ENCODE measurements around the gene DENND6B.

DNA sequence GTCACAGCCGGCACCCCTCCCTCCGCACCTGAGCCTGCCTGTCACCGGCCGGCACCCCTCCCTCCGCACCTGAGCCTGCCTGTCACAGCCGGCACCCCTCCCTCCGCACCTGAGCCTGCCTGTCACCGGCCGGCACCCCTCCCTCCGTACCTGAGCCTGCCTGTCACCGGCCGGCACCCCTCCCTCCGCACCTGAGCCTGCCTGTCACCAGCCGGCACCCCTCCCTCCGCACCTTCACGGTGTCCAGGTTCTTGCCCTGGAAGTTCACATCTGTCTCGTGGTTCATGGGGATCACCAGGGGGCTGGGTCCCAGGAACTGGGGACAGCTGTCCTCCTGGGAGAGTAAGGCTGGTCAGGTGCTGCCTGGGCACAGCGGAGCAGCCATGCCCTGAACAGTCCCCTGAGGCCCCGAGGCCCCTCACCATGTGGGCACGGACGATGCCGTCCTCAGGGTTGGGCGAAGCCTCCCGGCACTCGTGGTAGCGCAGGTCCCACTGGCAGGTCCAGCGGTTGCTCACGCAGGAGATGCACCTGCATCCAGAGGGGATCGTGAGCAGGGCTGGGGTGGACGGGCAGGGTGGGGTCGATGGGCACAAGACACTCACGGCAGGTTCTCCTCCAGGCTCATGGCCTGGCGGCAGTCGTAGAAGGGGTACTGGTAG lies 41.1 kb downstream of the DENND6B start:
- TF ChIP-seq EZH2 (IDR thresholded peaks at IDR 0.05): no peak
- TF ChIP-seq, protein P1, sequence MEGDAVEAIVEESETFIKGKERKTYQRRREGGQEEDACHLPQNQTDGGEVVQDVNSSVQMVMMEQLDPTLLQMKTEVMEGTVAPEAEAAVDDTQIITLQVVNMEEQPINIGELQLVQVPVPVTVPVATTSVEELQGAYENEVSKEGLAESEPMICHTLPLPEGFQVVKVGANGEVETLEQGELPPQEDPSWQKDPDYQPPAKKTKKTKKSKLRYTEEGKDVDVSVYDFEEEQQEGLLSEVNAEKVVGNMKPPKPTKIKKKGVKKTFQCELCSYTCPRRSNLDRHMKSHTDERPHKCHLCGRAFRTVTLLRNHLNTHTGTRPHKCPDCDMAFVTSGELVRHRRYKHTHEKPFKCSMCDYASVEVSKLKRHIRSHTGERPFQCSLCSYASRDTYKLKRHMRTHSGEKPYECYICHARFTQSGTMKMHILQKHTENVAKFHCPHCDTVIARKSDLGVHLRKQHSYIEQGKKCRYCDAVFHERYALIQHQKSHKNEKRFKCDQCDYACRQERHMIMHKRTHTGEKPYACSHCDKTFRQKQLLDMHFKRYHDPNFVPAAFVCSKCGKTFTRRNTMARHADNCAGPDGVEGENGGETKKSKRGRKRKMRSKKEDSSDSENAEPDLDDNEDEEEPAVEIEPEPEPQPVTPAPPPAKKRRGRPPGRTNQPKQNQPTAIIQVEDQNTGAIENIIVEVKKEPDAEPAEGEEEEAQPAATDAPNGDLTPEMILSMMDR (IDR thresholded peaks at IDR 0.05 in 2 of 3, conservative IDR thresholded peaks at IDR 0.05 in 1 of 3; ENCODE audit: borderline replicate concordance in 1 of 3, insufficient read depth in 1 of 3, low read depth in 2 of 3, low read length in 2 of 3): no peak
- no peak for TF ChIP-seq EZH2phosphoT487 (IDR thresholded peaks at IDR 0.05; ENCODE audit: borderline replicate concordance)
- TF ChIP-seq POLR2A (IDR thresholded peaks at IDR 0.05; ENCODE audit: borderline replicate concordance, extremely low read depth, insufficient read depth, insufficient read length): no peak
- TF ChIP-seq, protein P2, sequence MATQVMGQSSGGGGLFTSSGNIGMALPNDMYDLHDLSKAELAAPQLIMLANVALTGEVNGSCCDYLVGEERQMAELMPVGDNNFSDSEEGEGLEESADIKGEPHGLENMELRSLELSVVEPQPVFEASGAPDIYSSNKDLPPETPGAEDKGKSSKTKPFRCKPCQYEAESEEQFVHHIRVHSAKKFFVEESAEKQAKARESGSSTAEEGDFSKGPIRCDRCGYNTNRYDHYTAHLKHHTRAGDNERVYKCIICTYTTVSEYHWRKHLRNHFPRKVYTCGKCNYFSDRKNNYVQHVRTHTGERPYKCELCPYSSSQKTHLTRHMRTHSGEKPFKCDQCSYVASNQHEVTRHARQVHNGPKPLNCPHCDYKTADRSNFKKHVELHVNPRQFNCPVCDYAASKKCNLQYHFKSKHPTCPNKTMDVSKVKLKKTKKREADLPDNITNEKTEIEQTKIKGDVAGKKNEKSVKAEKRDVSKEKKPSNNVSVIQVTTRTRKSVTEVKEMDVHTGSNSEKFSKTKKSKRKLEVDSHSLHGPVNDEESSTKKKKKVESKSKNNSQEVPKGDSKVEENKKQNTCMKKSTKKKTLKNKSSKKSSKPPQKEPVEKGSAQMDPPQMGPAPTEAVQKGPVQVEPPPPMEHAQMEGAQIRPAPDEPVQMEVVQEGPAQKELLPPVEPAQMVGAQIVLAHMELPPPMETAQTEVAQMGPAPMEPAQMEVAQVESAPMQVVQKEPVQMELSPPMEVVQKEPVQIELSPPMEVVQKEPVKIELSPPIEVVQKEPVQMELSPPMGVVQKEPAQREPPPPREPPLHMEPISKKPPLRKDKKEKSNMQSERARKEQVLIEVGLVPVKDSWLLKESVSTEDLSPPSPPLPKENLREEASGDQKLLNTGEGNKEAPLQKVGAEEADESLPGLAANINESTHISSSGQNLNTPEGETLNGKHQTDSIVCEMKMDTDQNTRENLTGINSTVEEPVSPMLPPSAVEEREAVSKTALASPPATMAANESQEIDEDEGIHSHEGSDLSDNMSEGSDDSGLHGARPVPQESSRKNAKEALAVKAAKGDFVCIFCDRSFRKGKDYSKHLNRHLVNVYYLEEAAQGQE (IDR thresholded peaks at IDR 0.05; ENCODE audit: low read depth): no peak
- TF ChIP-seq, protein P3, sequence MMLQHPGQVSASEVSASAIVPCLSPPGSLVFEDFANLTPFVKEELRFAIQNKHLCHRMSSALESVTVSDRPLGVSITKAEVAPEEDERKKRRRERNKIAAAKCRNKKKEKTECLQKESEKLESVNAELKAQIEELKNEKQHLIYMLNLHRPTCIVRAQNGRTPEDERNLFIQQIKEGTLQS (IDR thresholded peaks at IDR 0.05): no peak
- no peak for TF ChIP-seq TCF7L2 (IDR thresholded peaks at IDR 0.05; ENCODE audit: borderline replicate concordance, extremely low read depth, insufficient read depth, insufficient read length)
- no peak for TF ChIP-seq POLR2AphosphoS5 (IDR thresholded peaks at IDR 0.05; ENCODE audit: low read depth, low read length)
- no peak for TF ChIP-seq ZFX (IDR thresholded peaks at IDR 0.05)
- TF ChIP-seq FOSL1 (IDR thresholded peaks at IDR 0.05; ENCODE audit: low read depth): no peak
